ENCODE measurements around the gene LSG1. TPM values are rescaled to one million over a fixed set of nuclear protein-coding genes. Genes with fewer than 3 reads are reported as not detected.

The LSG1 gene
- total RNA-seq, 1 donor from 2014 or later: 55.4 TPM

DNA sequence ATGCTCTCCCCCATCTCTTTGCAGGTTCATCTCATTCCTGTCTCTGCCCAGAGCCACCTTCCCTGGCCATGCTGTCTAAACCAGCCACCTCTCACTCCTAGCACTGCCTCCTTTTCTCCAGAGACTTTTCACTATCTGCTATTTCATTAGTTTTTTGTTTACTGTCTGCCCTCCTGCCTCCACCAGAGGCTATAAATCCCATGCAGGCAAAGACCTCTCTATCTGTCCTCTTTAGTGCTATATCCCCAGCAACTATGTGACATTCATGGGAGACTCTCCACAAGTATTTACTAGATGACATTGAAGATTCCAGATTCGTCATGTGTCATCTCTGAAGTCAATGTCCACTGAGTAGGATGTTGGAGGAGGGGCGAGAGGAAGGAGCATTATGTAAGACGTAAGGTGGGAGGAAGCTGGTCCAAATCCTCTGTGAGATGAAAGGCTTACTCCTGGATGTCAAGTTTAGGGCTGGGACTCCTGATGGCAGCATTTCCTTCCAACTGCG lies 10.2 kb upstream of the LSG1 start:
- Mint-ChIP-seq H3K4me3 (no peak overlapping the region), H3K9me3 (no peaks in the 10 kb centered on the region), H3K4me1 (peaks cover 35% of the 10 kb centered on the region), H3K36me3 (ENCODE audit: low read depth) (peaks cover 7% of the 10 kb centered on the region), H3K27ac (peak overlapping the region; percentile 50), H3K27me3 (no peaks in the 10 kb centered on the region)
- CTCF ChIA-PET: interaction anchor here (0.6 to 8.0 kb wide), 53 partner anchors 8 to 840 kb away, joined by 3 to 176 read pairs (median 5); partner anchors contain the start of genes LSG1 and XXYLT1
- DNase-seq: no peak
- POLR2A ChIA-PET: interaction anchor here (0.6 to 7.9 kb wide), 22 partner anchors 8 to 760 kb away, joined by 3 to 127 read pairs (median 4); partner anchors contain the start of genes LSG1 and XXYLT1
- TF ChIP-seq, protein P1, sequence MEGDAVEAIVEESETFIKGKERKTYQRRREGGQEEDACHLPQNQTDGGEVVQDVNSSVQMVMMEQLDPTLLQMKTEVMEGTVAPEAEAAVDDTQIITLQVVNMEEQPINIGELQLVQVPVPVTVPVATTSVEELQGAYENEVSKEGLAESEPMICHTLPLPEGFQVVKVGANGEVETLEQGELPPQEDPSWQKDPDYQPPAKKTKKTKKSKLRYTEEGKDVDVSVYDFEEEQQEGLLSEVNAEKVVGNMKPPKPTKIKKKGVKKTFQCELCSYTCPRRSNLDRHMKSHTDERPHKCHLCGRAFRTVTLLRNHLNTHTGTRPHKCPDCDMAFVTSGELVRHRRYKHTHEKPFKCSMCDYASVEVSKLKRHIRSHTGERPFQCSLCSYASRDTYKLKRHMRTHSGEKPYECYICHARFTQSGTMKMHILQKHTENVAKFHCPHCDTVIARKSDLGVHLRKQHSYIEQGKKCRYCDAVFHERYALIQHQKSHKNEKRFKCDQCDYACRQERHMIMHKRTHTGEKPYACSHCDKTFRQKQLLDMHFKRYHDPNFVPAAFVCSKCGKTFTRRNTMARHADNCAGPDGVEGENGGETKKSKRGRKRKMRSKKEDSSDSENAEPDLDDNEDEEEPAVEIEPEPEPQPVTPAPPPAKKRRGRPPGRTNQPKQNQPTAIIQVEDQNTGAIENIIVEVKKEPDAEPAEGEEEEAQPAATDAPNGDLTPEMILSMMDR (IDR thresholded peaks at IDR 0.05): no peak
- ATAC-seq (ENCODE audit: low read depth): no peak
- intact Hi-C loops (cut with micrococcal nuclease): loop anchor here (1.0 to 10.0 kb wide), 8 partner anchors 272 to 1953 kb away; partner anchors contain the start of genes NRROS and XXYLT1

DNA sequence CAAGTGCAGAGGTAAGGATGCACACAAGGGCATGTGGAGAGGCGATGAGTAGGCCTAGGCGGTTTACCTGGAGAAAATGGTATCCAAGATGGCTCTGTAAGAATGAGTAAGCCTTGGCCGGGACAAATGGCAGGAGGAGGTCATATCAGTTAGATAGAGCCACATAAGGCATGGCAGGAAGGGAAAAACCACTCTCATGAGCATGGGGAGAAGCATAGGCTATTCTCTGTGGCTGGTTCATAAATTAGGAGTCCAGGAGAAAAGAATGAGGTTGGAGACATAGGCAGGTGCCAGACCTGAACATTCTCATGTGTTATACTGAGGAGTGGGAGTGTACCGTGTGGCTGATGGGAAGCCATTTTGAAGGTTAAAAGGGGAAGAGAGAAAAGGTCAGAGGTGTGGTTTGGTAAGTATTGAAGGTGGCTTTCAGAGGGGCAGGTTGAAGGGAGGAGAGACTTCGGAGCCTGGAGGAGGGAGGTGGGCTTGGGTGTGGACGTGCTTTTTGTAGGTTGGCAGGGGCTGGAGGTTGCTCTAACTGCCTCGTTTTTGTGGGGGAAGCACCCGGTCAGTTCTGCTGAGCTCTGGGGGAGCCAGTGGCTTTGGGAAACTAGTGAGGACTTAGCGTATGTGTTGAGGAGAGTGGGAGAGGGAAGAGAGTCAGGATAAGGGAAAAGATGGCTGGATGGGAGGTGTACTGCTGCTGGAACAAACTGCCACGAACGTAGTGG lies 9.1 kb upstream of the LSG1 start:
- intact Hi-C loops (cut with micrococcal nuclease): loop anchor here (10.0 kb wide), 1 partner anchor 1954 kb away; the partner anchor contains the start of gene NRROS
- ATAC-seq (ENCODE audit: low read depth) (no peak), DNase-seq (no peak)
- Mint-ChIP-seq H3K27me3 (peaks cover 2% of the 10 kb centered on the region), H3K36me3 (ENCODE audit: low read depth) (peaks cover 4% of the 10 kb centered on the region), H3K9me3 (no peaks in the 10 kb centered on the region), H3K4me3 (no peak overlapping the region), H3K27ac (no peak overlapping the region), H3K4me1 (peaks cover 31% of the 10 kb centered on the region)
- TF ChIP-seq, protein P1 (IDR thresholded peaks at IDR 0.05): no peak
- ChIA-PET POLR2A (interaction anchor here (1.7 to 7.9 kb wide), 2 partner anchors 8 to 10 kb away, joined by 3 to 127 read pairs; partner anchors contain the start of gene LSG1), CTCF (interaction anchor here (0.9 to 8.0 kb wide), 6 partner anchors 10 to 582 kb away, joined by 4 to 176 read pairs (median 38); partner anchors contain the start of gene LSG1)

DNA sequence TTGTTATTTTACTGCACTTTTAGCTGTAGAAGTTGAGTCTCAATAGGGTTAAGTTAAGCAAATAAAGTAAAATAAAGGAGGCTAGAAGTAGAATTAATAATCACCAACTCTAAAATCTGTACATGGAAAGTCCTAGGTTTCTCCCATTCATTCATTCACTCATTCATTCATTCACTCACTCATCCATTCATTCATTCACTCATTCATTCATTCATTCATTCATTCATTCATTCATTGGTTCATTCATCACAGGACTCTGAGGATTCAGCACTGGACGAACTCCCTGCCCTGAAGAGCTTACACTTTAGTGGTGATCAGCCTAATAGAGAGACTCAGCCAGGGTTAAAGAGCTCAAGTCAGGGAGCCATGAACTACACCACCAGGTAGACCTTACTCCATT lies 4.5 kb upstream of the LSG1 start:
- Mint-ChIP-seq H3K4me3 (no peak overlapping the region), H3K4me1 (peaks cover 7% of the 10 kb centered on the region), H3K9me3 (no peaks in the 10 kb centered on the region), H3K27ac (no peak overlapping the region), H3K36me3 (ENCODE audit: low read depth) (peaks cover 10% of the 10 kb centered on the region), H3K27me3 (peaks cover 6% of the 10 kb centered on the region)
- ChIA-PET CTCF (no interaction called here), POLR2A (no interaction called here)
- DNase-seq: no peak
- ATAC-seq (ENCODE audit: low read depth): no peak
- TF ChIP-seq, protein P1 (IDR thresholded peaks at IDR 0.05): no peak
- intact Hi-C loops (cut with micrococcal nuclease): no loop called here

DNA sequence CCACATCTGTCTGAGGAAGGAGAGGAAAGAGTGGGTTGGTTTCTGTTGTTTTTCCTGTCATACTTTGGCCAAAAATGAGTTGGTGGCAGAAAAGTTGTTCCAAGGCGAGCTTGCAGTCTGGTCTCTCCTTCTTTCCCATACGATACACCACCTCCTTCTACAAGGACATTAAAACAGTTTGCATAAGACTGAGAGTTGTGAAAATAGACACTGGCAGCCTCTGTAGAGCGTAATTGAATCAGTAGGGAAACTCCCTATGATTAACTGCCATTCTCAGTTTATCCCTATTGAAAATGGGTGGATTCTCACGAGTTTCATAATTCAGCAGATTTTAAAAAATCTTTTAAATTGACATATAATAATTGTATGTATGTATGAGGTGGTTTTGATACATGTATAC lies 3.7 kb upstream of the LSG1 start:
- no peak overlapping the region for H3K4me3 Mint-ChIP-seq
- peaks cover 6% of the 10 kb centered on the region for H3K27me3 Mint-ChIP-seq
- ChIA-PET POLR2A (interaction anchor here (5.6 kb wide), 1 partner anchor 9 kb away, joined by 127 read pairs; the partner anchor contains the start of gene FAM43A), CTCF (interaction anchor here (0.8 to 1.8 kb wide), 2 partner anchors 575 to 585 kb away, joined by 3 to 4 read pairs; no protein-coding TSS in a partner anchor)
- TF ChIP-seq, protein P1 (IDR thresholded peaks at IDR 0.05): no peak
- H3K27ac Mint-ChIP-seq: no peak overlapping the region
- intact Hi-C loops (cut with micrococcal nuclease): no loop called here
- peaks cover 15% of the 10 kb centered on the region for H3K4me1 Mint-ChIP-seq
- no peak for DNase-seq
- no peak for ATAC-seq (ENCODE audit: low read depth)
- peaks cover 13% of the 10 kb centered on the region for H3K36me3 Mint-ChIP-seq (ENCODE audit: low read depth)
- no peaks in the 10 kb centered on the region for H3K9me3 Mint-ChIP-seq

Data from activated B cell treated with CpG ODN at 0.5 μM for 24 hours (primary cell).